Measurements from ENCODE around the gene TRIM8. TPM values are rescaled to one million over a fixed set of nuclear protein-coding genes. Genes with fewer than 3 reads are reported as not detected.

Gene TRIM8
- total and polyA plus RNA-seq, 2 donors (not counting 1 experiment from before 2014, with no cell fraction given), result 44.9 to 74.4 TPM

DNA sequence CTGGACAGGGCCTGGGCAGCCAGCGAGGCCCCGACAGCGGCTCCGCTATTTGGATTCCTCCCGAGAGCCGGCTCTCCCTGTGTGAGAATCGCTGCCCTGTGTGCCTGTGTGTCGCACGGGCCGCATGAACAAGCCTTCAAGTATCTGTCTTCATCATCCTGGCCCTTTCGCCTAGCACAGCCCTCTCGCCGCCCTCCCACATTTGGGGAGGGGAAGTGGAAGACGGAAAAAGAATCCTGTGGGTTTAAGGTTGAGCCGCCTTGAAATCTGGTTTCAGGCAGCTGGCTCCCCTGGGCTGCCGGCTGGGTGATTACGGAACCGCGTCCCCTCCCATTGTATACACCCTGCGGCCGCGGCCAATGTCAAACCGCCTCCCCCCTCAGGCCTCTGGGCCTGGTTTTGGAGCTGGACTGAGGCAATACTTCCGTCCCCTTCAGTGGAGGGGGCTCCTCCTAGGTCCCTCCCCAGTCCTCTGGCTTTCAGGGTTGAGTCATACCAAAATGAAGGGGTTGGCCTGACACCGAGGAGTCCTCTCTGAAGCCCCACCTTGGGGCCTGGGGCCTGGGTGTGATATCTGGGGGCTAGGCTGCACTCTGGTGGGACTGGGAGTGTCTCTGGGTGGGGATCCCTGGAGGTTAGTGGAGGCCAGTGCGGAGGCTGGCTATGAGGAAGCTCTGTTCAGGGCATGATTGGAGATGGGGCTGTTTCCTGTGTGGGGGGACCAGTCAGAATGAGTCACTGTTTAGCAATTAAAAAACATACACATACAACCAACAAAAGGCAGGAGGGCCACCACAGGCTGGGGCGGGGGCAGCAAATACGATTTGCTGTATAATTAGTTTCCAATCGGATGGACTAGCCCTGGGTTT lies 1.7 kb downstream of the TRIM8 start:
- peak overlapping the region; percentile 78 for H2AFZ ChIP-seq (ENCODE audit: insufficient read depth, low read depth, low read length, poor library complexity, severe bottlenecking)
- peak overlapping the region; percentile 94 for H3K4me2 ChIP-seq (replicated peaks; ENCODE audit: low read depth, low read length, poor library complexity, severe bottlenecking)
- H3K4me1 ChIP-seq (ENCODE audit: control insufficient read depth in 2 of 2, insufficient read depth in 2 of 2, low read length in 2 of 2), result peaks cover 50 to 59% of the 10 kb centered on the region in 2 donors
- Mint-ChIP-seq H3K27ac (peak overlapping the region; percentile 99), H3K4me3 (peak overlapping the region; percentile 97), H3K9me3 (ENCODE audit: insufficient read depth) (no peaks in the 10 kb centered on the region), H3K27me3 (no peaks in the 10 kb centered on the region), H3K4me1 (peaks cover 60% of the 10 kb centered on the region)
- H3K27me3 ChIP-seq (replicated peaks in 1 of 4; ENCODE audit: control extremely low read depth in 1 of 4, control insufficient read depth in 3 of 4, insufficient read depth in 4 of 4, low read length in 3 of 4), result no peaks in the 10 kb centered on the region
- no peaks in the 10 kb centered on the region for H3K36me3 ChIP-seq (replicated peaks in 1 of 2; ENCODE audit: control extremely low read depth in 1 of 2, control insufficient read depth in 1 of 2, extremely low read depth in 1 of 2, insufficient read depth in 2 of 2, low read length in 1 of 2)
- H4K20me1 ChIP-seq (ENCODE audit: control insufficient read depth, insufficient read depth, low read length, poor library complexity, severe bottlenecking), result peaks cover 46% of the 10 kb centered on the region
- peak; percentile 76 for DNase-seq
- ChIA-PET POLR2A (interaction anchor here (0.5 to 4.0 kb wide), 16 partner anchors 9 to 815 kb away, joined by 3 to 49 read pairs (median 8); partner anchors contain the start of genes ARL3, NFKB2, SFXN2 and SUFU), CTCF (interaction anchor here (0.7 to 3.8 kb wide), 7 partner anchors 8 to 252 kb away, joined by 3 to 50 read pairs (median 11); partner anchors contain the start of genes ACTR1A, ARL3 and SFXN2)
- peaks cover 66% of the 10 kb centered on the region for H3K79me2 ChIP-seq (ENCODE audit: control insufficient read depth, insufficient read depth, low read length)
- WGBS (ENCODE audit: insufficient coverage), result 0% methylated on average over 19 of the region's 29 CpGs
- TF ChIP-seq EZH2 (IDR thresholded peaks at IDR 0.05; ENCODE audit: borderline replicate concordance, insufficient read depth, low read depth, low read length, poor library complexity, severe bottlenecking), result no peak
- TF ChIP-seq, protein P1, sequence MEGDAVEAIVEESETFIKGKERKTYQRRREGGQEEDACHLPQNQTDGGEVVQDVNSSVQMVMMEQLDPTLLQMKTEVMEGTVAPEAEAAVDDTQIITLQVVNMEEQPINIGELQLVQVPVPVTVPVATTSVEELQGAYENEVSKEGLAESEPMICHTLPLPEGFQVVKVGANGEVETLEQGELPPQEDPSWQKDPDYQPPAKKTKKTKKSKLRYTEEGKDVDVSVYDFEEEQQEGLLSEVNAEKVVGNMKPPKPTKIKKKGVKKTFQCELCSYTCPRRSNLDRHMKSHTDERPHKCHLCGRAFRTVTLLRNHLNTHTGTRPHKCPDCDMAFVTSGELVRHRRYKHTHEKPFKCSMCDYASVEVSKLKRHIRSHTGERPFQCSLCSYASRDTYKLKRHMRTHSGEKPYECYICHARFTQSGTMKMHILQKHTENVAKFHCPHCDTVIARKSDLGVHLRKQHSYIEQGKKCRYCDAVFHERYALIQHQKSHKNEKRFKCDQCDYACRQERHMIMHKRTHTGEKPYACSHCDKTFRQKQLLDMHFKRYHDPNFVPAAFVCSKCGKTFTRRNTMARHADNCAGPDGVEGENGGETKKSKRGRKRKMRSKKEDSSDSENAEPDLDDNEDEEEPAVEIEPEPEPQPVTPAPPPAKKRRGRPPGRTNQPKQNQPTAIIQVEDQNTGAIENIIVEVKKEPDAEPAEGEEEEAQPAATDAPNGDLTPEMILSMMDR (IDR thresholded peaks at IDR 0.05), result no peak
- ATAC-seq (ENCODE audit: low read depth), result peak; percentile 15
- H3K27ac ChIP-seq (ENCODE audit: low read length in 2 of 2), result peak overlapping the region; percentile 90
- H3K9ac ChIP-seq (ENCODE audit: low read length), result peak overlapping the region; percentile 83
- intact Hi-C loops (cut with micrococcal nuclease), result loop anchor here (1.0 to 5.0 kb wide), 9 partner anchors 15 to 829 kb away; partner anchors contain the start of genes ARL3, CNNM2, GBF1 and NFKB2
- no peaks in the 10 kb centered on the region for H3K9me3 ChIP-seq (ENCODE audit: control extremely low read depth in 1 of 3, control insufficient read depth in 2 of 3, insufficient read depth in 1 of 3, low read length in 2 of 3)
- H3K4me3 ChIP-seq (ENCODE audit: control extremely low read depth in 1 of 5, extremely low read depth in 1 of 5, insufficient read depth in 1 of 5, low read depth in 2 of 5, low read length in 4 of 5), result peak overlapping the region; percentile 55 to 89 (median 82)
